ENCODE measurements around the gene DHCR24.

The DHCR24 gene

GRCh38 chr1:54849219-54850068 is 37.6 kb downstream of the DHCR24 start:
- Histone ChIP-seq H3F3A (ENCODE audit: low read depth) (no peaks in the 10 kb centered on the region), H4K20me1 (ENCODE audit: insufficient read depth, low read length, poor library complexity, severe bottlenecking) (no peaks in the 10 kb centered on the region), H3K9me2 (replicated peaks; ENCODE audit: low read depth, low read length) (no peaks in the 10 kb centered on the region), H2AFZ (ENCODE audit: low read length) (no peak overlapping the region), H3K9ac (ENCODE audit: low read depth, low read length, poor library complexity, severe bottlenecking) (no peak overlapping the region), H3K79me2 (ENCODE audit: insufficient read depth, low read length) (no peaks in the 10 kb centered on the region), H3K27me3 (ENCODE audit: insufficient read depth, low read length, poor library complexity, severe bottlenecking) (no peaks in the 10 kb centered on the region), H3K4me1 (ENCODE audit: insufficient read depth, low read length, poor library complexity, severe bottlenecking) (no peaks in the 10 kb centered on the region), H3K4me2 (ENCODE audit: low read depth, low read length, poor library complexity, severe bottlenecking) (no peak overlapping the region), H3K36me3 (ENCODE audit: insufficient read depth, low read length) (peaks cover 92% of the 10 kb centered on the region; the same call in 1 of the 2 replicates), H3K9me3 (ENCODE audit: insufficient read depth, low read depth, low read length) (no peaks in the 10 kb centered on the region), H3K4me3 (ENCODE audit: low read length, poor library complexity, severe bottlenecking) (no peak overlapping the region)
- TF ChIP-seq EZH2phosphoT487 (IDR thresholded peaks at IDR 0.05; ENCODE audit: borderline replicate concordance) = no peak
- no peak for TF ChIP-seq CTCF (conservative IDR thresholded peaks at IDR 0.05; ENCODE audit: low read length)

- Histone ChIP-seq H3K4me3 (ENCODE audit: low read length, poor library complexity, severe bottlenecking) (no peak overlapping the region), H4K20me1 (ENCODE audit: insufficient read depth, low read length, poor library complexity, severe bottlenecking) (no peaks in the 10 kb centered on the region), H3K79me2 (ENCODE audit: insufficient read depth, low read length) (no peaks in the 10 kb centered on the region), H3K4me1 (ENCODE audit: insufficient read depth, low read length, poor library complexity, severe bottlenecking) (no peaks in the 10 kb centered on the region), H3K27me3 (ENCODE audit: insufficient read depth, low read length, poor library complexity, severe bottlenecking) (no peaks in the 10 kb centered on the region), H2AFZ (ENCODE audit: low read length) (no peak overlapping the region), H3K9ac (ENCODE audit: low read depth, low read length, poor library complexity, severe bottlenecking) (no peak overlapping the region), H3K4me2 (ENCODE audit: low read depth, low read length, poor library complexity, severe bottlenecking) (no peak overlapping the region), H3K36me3 (ENCODE audit: insufficient read depth, low read length) (peaks cover 81% of the 10 kb centered on the region; the same call in 1 of the 2 replicates), H3K9me2 (replicated peaks; ENCODE audit: low read depth, low read length) (no peaks in the 10 kb centered on the region), H3F3A (ENCODE audit: low read depth) (no peaks in the 10 kb centered on the region), H3K9me3 (ENCODE audit: insufficient read depth, low read depth, low read length) (no peaks in the 10 kb centered on the region)
- TF ChIP-seq CTCF (conservative IDR thresholded peaks at IDR 0.05; ENCODE audit: low read length) (no peak), EZH2phosphoT487 (IDR thresholded peaks at IDR 0.05; ENCODE audit: borderline replicate concordance) (no peak)
Observed at GRCh38 chr1:54848134-54848948, 38.7 kb downstream of the DHCR24 start.

GRCh38 chr1:54846716-54847284 is 40.2 kb downstream of the DHCR24 start:
- Histone ChIP-seq H3K9me3 (ENCODE audit: insufficient read depth, low read depth, low read length) (no peaks in the 10 kb centered on the region), H3K9me2 (replicated peaks; ENCODE audit: low read depth, low read length) (no peaks in the 10 kb centered on the region), H3K27me3 (ENCODE audit: insufficient read depth, low read length, poor library complexity, severe bottlenecking) (no peaks in the 10 kb centered on the region), H3K9ac (ENCODE audit: low read depth, low read length, poor library complexity, severe bottlenecking) (no peak overlapping the region), H3F3A (ENCODE audit: low read depth) (no peaks in the 10 kb centered on the region), H2AFZ (ENCODE audit: low read length) (no peak overlapping the region), H4K20me1 (ENCODE audit: insufficient read depth, low read length, poor library complexity, severe bottlenecking) (no peaks in the 10 kb centered on the region), H3K4me3 (ENCODE audit: low read length, poor library complexity, severe bottlenecking) (no peak overlapping the region), H3K36me3 (ENCODE audit: insufficient read depth, low read length) (peaks cover 66% of the 10 kb centered on the region; the same call in 1 of the 2 replicates), H3K4me2 (ENCODE audit: low read depth, low read length, poor library complexity, severe bottlenecking) (no peak overlapping the region), H3K4me1 (ENCODE audit: insufficient read depth, low read length, poor library complexity, severe bottlenecking) (no peaks in the 10 kb centered on the region), H3K79me2 (ENCODE audit: insufficient read depth, low read length) (no peaks in the 10 kb centered on the region)
- TF ChIP-seq CTCF (conservative IDR thresholded peaks at IDR 0.05; ENCODE audit: low read length) = no peak

All from Loucy (cell line).